ENCODE measurements around the gene GARIN6.
"Not testable (repeated sequence)": the region's sequence is repeated elsewhere in the genome, so short reads cannot be mapped to it uniquely, and the experiment has no call there.

Gene GARIN6

GRCh38 chr12:99647453-99647852 lies at the start of gene GARIN6:
GARIN6 (plus strand) TSS chr12:99647753; CDS start chr12:99648175, 422 bp downstream.
- DNase-seq: no peak

DNA sequence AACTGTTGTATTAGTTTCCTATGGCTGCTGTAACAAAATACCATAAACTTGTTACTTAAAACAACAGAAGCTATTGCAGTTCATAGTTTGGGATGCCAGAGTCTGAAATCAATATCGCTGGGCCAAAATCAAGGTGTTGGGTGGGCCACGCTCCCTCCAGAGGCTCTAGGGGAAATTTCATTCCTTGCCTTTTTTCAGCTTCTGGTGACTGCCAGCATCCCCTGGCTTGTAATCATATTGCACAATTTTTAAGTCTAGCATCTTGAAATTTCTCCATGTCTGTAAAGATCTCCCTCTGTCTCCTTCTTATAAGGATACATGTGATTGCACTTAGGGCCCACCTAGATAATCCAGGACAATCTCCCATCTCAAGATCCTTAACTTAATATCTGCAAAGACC lies 48.8 kb upstream of the GARIN6 start:
- no peak for DNase-seq

- peak in 1 of 14 donors; percentile 19 for DNase-seq
These were observed 47.2 kb upstream of the GARIN6 start for GRCh38 chr12:99600388-99600787.

DNA sequence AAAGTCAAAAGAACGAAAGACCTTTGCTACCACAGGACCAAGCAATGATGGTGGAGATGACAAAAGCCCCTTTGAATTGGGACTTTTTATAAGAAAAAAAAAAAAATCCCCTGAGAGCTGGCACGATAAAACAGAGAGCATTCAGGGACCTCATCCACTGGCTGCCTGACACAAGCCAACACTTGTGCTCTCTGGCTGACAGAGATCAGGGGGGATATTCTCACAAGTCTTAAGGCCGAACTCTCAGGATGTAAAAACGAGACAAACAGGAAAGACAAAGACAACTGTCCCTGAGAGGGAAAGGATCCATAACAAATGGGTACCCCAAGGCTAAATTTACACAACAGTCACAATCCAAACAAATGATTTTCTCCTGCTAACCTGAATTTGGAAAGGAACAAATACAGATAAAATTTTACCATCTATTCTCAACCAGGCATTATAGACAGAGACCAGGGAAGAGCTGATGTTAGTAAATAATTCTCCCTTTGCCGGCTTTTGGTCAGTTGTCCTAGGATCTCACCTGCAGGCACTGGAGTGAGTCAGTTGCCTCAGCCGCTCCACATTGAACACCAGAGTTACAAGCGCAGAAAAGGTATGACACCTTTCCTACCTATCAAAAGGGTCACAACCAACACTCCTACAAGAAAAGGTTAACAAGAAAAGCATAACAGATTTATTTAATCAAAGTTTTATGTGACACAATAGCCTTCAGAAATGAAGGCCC lies 37.9 kb upstream of the GARIN6 start:
- no peak for DNase-seq

DNA sequence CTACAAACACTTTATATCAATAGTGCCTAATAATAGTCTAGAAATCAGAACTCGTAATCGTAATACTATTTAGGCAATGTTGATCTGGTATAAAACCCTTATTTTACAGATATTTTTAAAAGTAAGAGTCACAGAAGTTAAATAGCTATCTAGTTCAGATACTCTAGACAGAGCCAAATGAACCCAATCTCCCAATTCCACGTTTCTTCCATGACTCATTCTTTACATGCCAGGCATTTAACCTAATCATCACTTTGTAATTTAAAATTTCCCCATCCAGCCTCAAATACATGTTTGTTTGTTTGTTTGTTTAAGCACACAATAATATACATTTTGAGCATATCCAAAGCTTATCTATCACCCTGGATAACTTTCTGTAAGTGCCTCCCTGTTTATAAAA lies 36.4 kb upstream of the GARIN6 start:
- DNase-seq: no peak

DNA sequence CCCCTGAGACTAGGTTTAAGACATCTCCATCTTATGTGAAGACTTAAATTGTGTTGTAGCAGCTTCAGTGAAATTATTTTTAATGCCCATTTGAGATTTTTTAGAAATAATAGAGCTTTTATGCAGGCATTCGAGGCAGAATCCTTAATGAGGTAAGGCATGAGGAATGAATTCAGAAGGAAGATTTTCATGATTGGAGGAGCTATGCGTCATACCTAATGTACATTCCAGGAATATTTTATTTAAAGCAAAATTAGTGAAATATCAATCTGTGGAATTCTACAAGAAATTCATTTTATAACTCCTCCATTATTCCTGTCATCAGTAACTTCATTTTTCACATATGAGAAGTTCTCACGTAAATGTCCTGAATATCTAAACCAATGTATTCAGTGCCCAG lies 36.0 kb upstream of the GARIN6 start:
- DNase-seq: no peak

DNA sequence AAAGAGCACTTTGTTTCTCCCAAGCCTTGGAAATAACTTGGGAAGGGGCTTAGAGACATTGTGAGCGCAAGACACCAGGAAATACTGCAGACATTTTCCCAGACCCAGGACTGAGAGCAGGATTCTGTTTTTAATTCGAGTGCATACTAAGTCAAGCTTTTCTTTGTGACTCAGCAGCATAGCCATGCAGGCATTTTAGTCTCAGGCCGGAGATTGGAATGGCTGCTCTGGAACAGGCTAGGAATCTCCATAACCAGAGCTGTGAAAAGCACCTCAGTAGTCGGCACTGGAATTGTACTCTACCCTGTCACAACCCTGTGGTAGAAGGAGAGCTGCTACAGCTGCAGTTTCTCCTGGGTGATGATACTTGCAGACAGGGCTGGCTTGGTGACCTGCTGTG lies 28.9 kb upstream of the GARIN6 start:
- no peak for DNase-seq

DNA sequence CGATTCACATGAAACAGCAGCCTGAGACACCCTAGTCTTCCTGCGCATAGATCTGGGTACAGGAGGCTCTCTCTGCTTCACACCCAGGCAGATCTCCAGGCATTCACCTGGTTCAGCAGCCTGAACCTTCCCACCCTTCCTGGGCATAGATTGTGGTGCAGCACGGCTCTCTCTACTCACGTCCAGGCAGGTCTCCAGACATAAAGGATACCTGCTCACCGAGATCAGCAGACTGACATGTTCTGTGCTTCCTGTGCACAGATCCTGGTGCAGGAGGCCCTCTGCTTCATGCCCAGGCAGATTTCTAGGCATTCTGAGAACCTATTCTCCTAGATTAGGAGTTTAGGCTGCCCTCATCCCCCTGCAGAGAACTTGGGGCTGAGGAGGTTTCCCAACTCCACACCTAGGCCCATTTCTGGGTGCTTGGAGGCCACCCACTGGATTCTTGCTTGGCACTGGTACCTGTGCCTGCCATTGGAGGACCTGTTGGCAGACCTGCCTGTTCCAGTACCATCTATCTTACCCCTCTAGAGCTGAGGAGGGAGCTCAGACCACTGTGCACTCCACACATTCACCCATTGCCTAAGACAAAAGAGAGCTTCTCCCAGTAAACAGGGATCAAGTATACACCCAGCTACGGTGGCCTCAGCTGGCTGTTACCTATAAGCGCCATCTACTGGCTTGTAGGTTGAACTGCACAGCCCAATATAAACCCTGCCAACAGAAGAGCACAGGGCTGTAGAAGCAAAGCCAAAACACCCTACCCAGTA lies 28.0 kb upstream of the GARIN6 start:
- no peak for DNase-seq

DNA sequence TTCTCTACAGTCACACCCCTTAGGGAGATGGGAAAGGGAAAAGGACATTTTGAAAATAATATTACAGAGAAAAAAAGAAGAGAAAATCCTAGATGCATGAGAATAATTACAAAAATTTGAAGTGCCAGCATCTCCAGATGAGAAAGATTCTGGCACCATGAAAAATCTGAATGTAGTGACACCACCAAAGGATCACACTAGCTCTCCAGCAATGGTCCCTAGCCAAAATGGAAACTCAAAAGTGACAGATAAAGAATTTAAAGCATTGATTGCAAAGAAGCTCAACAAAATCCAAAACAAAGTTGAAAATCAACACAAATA lies 27.4 kb upstream of the GARIN6 start:
- DNase-seq: no peak

DNA sequence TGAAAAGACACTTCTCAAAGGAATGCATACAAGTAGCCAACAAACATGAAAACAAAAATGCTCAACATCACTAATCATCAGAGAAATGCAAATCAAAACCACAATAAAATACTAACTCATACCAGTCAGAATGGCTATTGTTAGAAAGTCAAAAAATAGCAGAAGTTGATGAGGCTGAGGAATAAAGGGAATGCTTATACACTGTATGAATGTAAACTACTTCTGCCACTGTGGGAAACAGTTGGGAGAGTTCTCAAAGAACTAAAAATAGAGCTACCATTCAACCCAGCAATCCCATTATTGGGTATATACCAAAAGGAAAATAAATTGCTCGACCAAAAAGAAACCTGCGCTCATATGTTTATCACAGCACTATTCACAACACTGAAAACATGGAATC lies 23.0 kb upstream of the GARIN6 start:
- DNase-seq: not testable (repeated sequence)

- DNase-seq: no peak
These were observed 20.1 kb upstream of the GARIN6 start for GRCh38 chr12:99627459-99627858.

- DNase-seq: no peak
These were observed 2.9 kb upstream of the GARIN6 start for GRCh38 chr12:99644629-99645028.

- DNase-seq: no peak
These were observed 630 bp downstream of the GARIN6 start for GRCh38 chr12:99648183-99648582.

- DNase-seq: no peak
These were observed 2.0 kb downstream of the GARIN6 start for GRCh38 chr12:99649551-99649950.

GRCh38 chr12:99658671-99659349 lies 11.3 kb downstream of the GARIN6 start:
- peak in 1 of 14 donors; percentile 24 for DNase-seq

- DNase-seq: no peak
These were observed 23.1 kb downstream of the GARIN6 start for GRCh38 chr12:99670635-99671034.

GRCh38 chr12:99680276-99680675 lies 32.7 kb downstream of the GARIN6 start:
- DNase-seq: no peak

DNA sequence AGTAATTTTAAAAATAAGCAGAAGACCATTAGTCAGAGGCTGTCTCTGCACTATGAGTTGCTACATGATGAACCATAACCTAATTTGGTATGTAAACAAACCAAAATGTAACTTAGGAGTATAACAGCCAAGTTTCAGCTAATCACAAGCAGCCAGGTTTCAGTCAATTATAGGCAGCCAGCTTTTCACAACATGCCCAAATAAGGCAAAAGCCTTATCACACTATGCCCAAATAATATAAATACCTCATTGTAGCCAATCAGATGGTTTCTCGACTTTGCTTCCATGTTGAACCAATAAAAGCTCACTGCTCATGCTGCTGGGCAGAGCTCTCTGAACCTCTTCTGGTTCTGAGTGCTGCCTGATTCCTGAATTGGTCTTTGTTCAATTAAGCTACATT lies 38.6 kb downstream of the GARIN6 start:
- DNase-seq: no peak

- no peak for DNase-seq
These were observed 47.5 kb downstream of the GARIN6 start for GRCh38 chr12:99695050-99695449.

Data from C1 segment of cervical spinal cord (tissue), 14 donors.